Muscle of leg (tissue), 11 donors: Measurements from ENCODE around the gene HARBI1. TPM values are rescaled to one million over a fixed set of nuclear protein-coding genes. Genes with fewer than 3 reads are reported as not detected.
A peak's percentile ranks its signal among the peaks of the same experiment; 100 is the strongest.

Source experiments
- DNase-seq: peaks from one replicate; pipeline ENCODE4 v3.0.0; 2013
- H3K27ac ChIP-seq: one replicate; pipeline ENCODE4 v1.5.1; 2013; ENCODE audit warnings: mild to moderate bottlenecking, low read length, control low read depth
- H3K27me3 ChIP-seq: one replicate; pipeline ENCODE4 v1.6.1; 2013; ENCODE audit warnings: low read length; ENCODE audit not compliant: control insufficient read depth, insufficient read depth
- H3K36me3 ChIP-seq: one replicate; pipeline ENCODE4 v1.6.1; 2013; ENCODE audit warnings: low read length; ENCODE audit not compliant: control insufficient read depth, insufficient read depth
- H3K4me1 ChIP-seq: one replicate; pipeline ENCODE4 v1.6.1; 2013; ENCODE audit warnings: low read length; ENCODE audit not compliant: control insufficient read depth, insufficient read depth
- H3K4me3 ChIP-seq: one replicate; pipeline ENCODE4 v1.5.1; 2013; ENCODE audit warnings: low read length, control low read depth
- H3K9me3 ChIP-seq: replicated peaks from 2 replicates; pipeline ENCODE4 v1.6.1; 2013; ENCODE audit warnings: low read depth, low read length; ENCODE audit not compliant: control insufficient read depth
- WGBS: methylation state at CpG from one replicate; pipeline ENCODE4 v1.1.5; 2013; ENCODE audit warnings: missing lambda C conversion rate; ENCODE audit not compliant: insufficient coverage; 5-methylcytosine and 5-hydroxymethylcytosine counted together
- polyA plus RNA-seq, 8 donors: library from polyadenylated mRNA; unstranded; fragments of 120-200 nt; gene quantifications; one replicate each; pipeline versions ENCODE4 v1.2.1 to v1.2.3, GENCODE V29; 2013; ENCODE audit warnings: inconsistent platforms in 1 of 8, low replicate concordance in 1 of 8; ENCODE audit not compliant: insufficient read length in 8 of 8, insufficient read depth in 1 of 8
- total RNA-seq: library from RNA; stranded (reverse); fragments of 120-200 nt; gene quantifications from one replicate; pipeline ENCODE4 v1.2.4, GENCODE V29; 2013

The HARBI1 gene
- total and polyA plus RNA-seq, 9 donors = 2.3 to 3.5 (median 2.7) TPM

DNA sequence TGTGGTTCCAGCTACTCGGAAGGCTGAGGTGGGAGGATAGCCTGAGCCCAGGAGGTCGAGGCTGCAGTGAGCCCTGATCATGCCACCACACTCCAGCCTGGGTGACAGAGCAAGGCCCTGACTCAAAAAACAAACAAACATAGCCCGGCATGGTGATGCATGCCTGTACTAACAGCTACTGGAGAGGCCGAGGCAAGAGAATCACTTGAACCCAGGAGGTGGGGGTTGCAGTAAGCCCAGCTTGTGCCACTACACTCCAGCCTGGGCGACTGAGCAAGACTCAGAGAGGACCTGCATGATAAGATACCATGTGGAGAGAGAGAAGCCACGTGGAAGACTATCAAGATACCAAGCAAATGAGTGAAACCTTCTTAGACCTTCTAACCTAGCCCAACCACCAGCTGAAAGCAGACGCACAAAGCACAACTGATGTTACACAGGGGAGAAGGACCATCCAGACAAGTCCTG, 59.3 kb downstream of the HARBI1 start:
- WGBS = 92% methylated on average over 2 of the region's 7 CpGs
- Histone ChIP-seq H3K4me1 (no peaks in the 10 kb centered on the region), H3K4me3 (no peak overlapping the region), H3K36me3 (no peaks in the 10 kb centered on the region), H3K27me3 (no peaks in the 10 kb centered on the region), H3K27ac (no peak overlapping the region), H3K9me3 (no peaks in the 10 kb centered on the region)
- no peak for DNase-seq

DNA sequence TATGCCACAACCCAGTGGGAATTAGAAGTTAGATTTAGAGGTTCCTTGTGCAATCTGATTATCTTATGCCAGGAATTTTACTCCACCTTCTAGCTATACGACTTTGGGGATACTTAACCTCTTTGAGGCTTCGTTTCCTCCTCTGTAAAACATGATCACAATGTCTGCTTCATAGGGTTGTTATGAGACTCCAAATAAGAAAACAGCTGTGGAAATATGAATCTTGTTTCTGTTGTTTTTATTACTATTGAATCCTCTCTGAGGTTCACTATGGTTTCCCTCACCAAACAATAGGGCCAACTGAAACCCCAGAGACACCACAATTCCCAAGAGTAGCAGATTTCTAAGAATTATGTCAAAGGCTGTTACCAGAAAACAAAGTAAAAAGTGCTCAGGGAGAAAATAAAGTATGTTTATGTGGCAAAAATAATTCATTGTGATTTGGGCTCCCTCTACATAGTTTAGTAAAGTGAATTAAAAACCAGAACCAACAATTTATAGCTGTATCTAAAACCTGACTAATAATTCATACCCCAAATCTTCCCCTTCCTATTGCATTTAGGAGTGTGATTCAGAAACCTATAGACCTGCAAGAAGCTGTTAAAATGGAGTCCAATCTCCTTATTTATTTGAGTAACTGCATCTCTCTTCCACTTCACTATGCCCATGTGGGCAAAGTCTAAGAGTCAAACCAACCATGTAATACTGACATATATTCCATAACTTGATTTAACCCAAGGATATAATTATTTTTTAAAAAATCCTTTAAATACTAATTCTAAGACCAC, 61.6 kb downstream of the HARBI1 start:
- DNase-seq = peak; percentile 52
- Histone ChIP-seq H3K9me3 (no peaks in the 10 kb centered on the region), H3K27me3 (no peaks in the 10 kb centered on the region), H3K27ac (peak overlapping the region; percentile 22), H3K36me3 (no peaks in the 10 kb centered on the region), H3K4me1 (no peaks in the 10 kb centered on the region), H3K4me3 (no peak overlapping the region)
- no CpG with 5 or more reads among the region's 2 CpGs for WGBS

DNA sequence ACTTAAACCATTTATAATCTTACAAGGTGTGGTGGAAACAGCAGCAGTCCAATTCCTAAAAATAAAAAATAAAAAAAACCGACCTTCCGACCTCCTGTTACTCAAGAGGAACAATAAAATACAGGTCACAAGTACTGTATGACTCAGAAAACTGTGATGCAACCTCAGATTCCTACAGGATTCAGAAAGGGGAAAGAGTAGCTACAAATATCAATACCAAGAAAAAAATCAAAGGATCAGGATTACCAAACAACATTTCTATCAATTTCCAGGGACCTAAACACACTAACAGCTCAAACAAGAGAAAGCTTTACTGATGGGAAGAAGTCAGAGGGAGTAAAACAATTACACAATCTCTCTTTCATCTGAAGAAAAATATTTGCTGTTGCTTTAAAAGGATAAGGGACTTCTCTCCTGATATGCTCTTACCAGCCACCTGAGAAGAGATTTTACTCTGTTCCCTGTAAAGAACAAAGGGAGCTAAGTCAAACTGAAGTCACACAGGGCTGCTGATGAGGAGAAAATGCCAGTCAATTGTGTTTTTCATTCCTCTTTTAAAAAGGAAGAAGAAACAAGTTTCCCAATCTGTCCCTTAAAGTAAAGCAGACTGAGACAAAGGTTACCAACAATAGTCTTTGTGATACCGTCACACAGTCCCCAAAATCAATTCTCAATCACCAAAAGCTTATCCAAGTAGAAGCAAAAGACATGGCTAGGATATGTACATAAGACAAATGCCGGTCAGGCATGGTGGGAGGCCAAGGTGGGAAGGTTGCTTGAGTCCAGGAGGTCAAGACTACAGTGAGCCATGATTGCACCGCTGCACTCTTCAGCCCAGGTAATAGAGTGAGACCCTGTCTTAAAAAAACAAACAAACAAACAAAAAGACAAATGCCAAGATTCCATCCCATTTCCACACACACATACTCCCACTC, 62.5 kb downstream of the HARBI1 start:
- DNase-seq = peak; percentile 29
- H3K9me3 ChIP-seq = no peaks in the 10 kb centered on the region
- H3K4me1 ChIP-seq = no peaks in the 10 kb centered on the region
- H3K27ac ChIP-seq = no peak overlapping the region
- WGBS = no CpG with 5 or more reads among the region's 5 CpGs
- no peaks in the 10 kb centered on the region for H3K36me3 ChIP-seq
- H3K27me3 ChIP-seq = no peaks in the 10 kb centered on the region
- H3K4me3 ChIP-seq = no peak overlapping the region

DNA sequence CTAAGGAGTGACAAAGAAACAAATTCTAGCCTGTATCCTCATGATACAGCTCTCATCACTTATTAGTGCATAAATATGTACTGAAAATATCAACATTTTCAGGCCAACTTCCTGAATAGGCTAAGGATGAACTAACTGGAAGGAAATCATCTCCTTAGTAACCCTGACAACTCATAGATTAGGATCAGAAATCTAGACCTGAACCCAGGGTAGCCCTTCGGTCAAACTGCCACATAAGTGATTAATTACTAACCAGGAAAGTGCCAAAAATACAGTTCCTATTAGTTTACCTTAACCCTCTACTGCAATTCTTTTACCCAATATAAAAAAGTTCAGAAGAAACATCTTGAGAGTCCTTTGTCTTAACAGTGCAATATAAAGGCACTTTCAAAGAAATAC, 63.2 kb downstream of the HARBI1 start:
- H3K4me1 ChIP-seq = no peaks in the 10 kb centered on the region
- no peaks in the 10 kb centered on the region for H3K9me3 ChIP-seq
- H3K27me3 ChIP-seq = no peaks in the 10 kb centered on the region
- H3K36me3 ChIP-seq = no peaks in the 10 kb centered on the region
- no CpG with 5 or more reads among the region's 1 CpG for WGBS
- H3K4me3 ChIP-seq = no peak overlapping the region
- no peak for DNase-seq
- no peak overlapping the region for H3K27ac ChIP-seq

Other genes starting within 250 kb of the HARBI1 start
- 157 TPM for gene MDK, start 235.6 kb downstream of the HARBI1 start, total RNA-seq
- gene MDK, start 235.6 kb downstream of the HARBI1 start, polyA plus RNA-seq = 100 to 1,000 TPM; 132 to 317 (median 241) TPM
- not detected for gene CHRM4, start 225.5 kb downstream of the HARBI1 start, total RNA-seq
- under 1 TPM in 4 of 8 donors, not detected in 4; 0.12 to 0.22 (median 0.13) TPM for gene CHRM4, start 225.5 kb downstream of the HARBI1 start, polyA plus RNA-seq
- gene AMBRA1, start 23.2 kb downstream of the HARBI1 start, total RNA-seq = 15.8 TPM
- 10 to 100 TPM in 7 of 8 donors, 1 to 10 TPM in 1; 9.6 to 15.4 (median 13.4) TPM for gene AMBRA1, start 23.2 kb downstream of the HARBI1 start, polyA plus RNA-seq
- gene ATG13, start 326 bp upstream of the HARBI1 start, total RNA-seq = 20.3 TPM
- 10 to 100 TPM; 28.1 to 38.6 (median 34.8) TPM for gene ATG13, start 326 bp upstream of the HARBI1 start, polyA plus RNA-seq
- 14.9 TPM for gene ARHGAP1, start 83.4 kb upstream of the HARBI1 start, total RNA-seq
- gene ARHGAP1, start 83.4 kb upstream of the HARBI1 start, polyA plus RNA-seq = 10 to 100 TPM; 31.4 to 49.8 (median 38.6) TPM
- gene ZNF408, start 83.8 kb upstream of the HARBI1 start, total RNA-seq = 5.8 TPM
- 10 to 100 TPM in 1 of 8 donors, 1 to 10 TPM in 7; 7.3 to 14.8 (median 8.5) TPM for gene ZNF408, start 83.8 kb upstream of the HARBI1 start, polyA plus RNA-seq
- gene F2, start 102.0 kb upstream of the HARBI1 start, total RNA-seq = 0.13 TPM
- 1 to 10 TPM in 1 of 8 donors, under 1 TPM in 1, not detected in 6; 0.41 to 1.4 TPM for gene F2, start 102.0 kb upstream of the HARBI1 start, polyA plus RNA-seq
- 45.5 TPM for gene CKAP5, start 229.1 kb upstream of the HARBI1 start, total RNA-seq
- gene CKAP5, start 229.1 kb upstream of the HARBI1 start, polyA plus RNA-seq = 10 to 100 TPM; 43.7 to 72.1 (median 61.0) TPM